ENCODE results near the gene MOB2.

The MOB2 gene

DNA sequence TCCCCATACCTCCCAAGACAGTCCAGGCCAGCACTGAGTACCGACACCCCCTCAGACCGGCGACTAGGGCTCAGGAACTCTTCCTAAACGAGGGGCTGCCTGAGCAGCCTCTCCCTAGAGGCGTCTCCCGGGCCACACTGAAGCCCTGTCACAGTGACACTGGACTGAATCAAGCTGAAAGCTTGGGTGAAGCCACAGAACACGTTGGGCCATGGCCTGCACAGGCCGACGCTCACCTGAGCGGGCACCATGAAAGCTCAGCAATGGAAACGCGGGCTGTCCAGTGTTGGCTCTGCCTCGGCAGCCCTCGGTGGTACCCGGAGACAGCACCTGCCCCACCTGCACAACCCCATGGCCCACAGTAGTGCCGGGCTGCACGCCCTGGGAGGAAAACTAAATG is 42.7 kb upstream of the MOB2 start:
- no peak for ATAC-seq (ENCODE audit: insufficient read depth, low read depth)
- no peak overlapping the region for H2AFZ ChIP-seq (ENCODE audit: low read depth, low read length)
- no peaks in the 10 kb centered on the region for H3K4me1 ChIP-seq (ENCODE audit: insufficient read depth, low read length)
- H3K9me3 ChIP-seq (ENCODE audit: insufficient read depth, low read length, severe bottlenecking): no peaks in the 10 kb centered on the region
- H4K20me1 ChIP-seq (ENCODE audit: insufficient read depth, low read length): peaks cover 87% of the 10 kb centered on the region
- peaks cover 95% of the 10 kb centered on the region for H3K79me2 ChIP-seq (ENCODE audit: insufficient read depth, low read length)
- no peaks in the 10 kb centered on the region for H3K27me3 ChIP-seq (ENCODE audit: insufficient read depth, low read length, poor library complexity)
- TF ChIP-seq, protein P1, sequence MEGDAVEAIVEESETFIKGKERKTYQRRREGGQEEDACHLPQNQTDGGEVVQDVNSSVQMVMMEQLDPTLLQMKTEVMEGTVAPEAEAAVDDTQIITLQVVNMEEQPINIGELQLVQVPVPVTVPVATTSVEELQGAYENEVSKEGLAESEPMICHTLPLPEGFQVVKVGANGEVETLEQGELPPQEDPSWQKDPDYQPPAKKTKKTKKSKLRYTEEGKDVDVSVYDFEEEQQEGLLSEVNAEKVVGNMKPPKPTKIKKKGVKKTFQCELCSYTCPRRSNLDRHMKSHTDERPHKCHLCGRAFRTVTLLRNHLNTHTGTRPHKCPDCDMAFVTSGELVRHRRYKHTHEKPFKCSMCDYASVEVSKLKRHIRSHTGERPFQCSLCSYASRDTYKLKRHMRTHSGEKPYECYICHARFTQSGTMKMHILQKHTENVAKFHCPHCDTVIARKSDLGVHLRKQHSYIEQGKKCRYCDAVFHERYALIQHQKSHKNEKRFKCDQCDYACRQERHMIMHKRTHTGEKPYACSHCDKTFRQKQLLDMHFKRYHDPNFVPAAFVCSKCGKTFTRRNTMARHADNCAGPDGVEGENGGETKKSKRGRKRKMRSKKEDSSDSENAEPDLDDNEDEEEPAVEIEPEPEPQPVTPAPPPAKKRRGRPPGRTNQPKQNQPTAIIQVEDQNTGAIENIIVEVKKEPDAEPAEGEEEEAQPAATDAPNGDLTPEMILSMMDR (IDR thresholded peaks at IDR 0.05; ENCODE audit: borderline replicate concordance, extremely low read depth, low read length, poor library complexity, severe bottlenecking): no peak
- no peak for TF ChIP-seq EZH2 (IDR thresholded peaks at IDR 0.05; ENCODE audit: borderline replicate concordance, low read depth, low read length, severe bottlenecking)
- no peak overlapping the region for H3K9ac ChIP-seq (ENCODE audit: low read depth, low read length)
- 0 out of 2 replicates have a peak, but pooled peaks cover 3% of the 10 kb centered on the region for H3K36me3 ChIP-seq (ENCODE audit: insufficient read depth, low read length)
- no peak for DNase-seq
- no peak overlapping the region for H3K27ac ChIP-seq (ENCODE audit: low read length)
- H3K4me3 ChIP-seq (ENCODE audit: low read depth in 1 of 2, low read length in 2 of 2): no peak overlapping the region
- no peak overlapping the region for H3K4me2 ChIP-seq (ENCODE audit: insufficient read depth, low read length)

- H3K27ac ChIP-seq (ENCODE audit: low read length): no peak overlapping the region
- H3K4me2 ChIP-seq (ENCODE audit: insufficient read depth, low read length): no peak overlapping the region
- no peak overlapping the region for H3K4me3 ChIP-seq (ENCODE audit: low read depth in 1 of 2, low read length in 2 of 2)
- 0 out of 2 replicates have a peak, but pooled peaks cover 3% of the 10 kb centered on the region for H3K36me3 ChIP-seq (ENCODE audit: insufficient read depth, low read length)
- peaks cover 90% of the 10 kb centered on the region for H4K20me1 ChIP-seq (ENCODE audit: insufficient read depth, low read length)
- no peaks in the 10 kb centered on the region for H3K4me1 ChIP-seq (ENCODE audit: insufficient read depth, low read length)
- peaks cover 96% of the 10 kb centered on the region for H3K79me2 ChIP-seq (ENCODE audit: insufficient read depth, low read length)
- no peaks in the 10 kb centered on the region for H3K27me3 ChIP-seq (ENCODE audit: insufficient read depth, low read length, poor library complexity)
- no peak for TF ChIP-seq EZH2 (IDR thresholded peaks at IDR 0.05; ENCODE audit: borderline replicate concordance, low read depth, low read length, severe bottlenecking)
- TF ChIP-seq, protein P1 (IDR thresholded peaks at IDR 0.05; ENCODE audit: borderline replicate concordance, extremely low read depth, low read length, poor library complexity, severe bottlenecking): no peak
- H2AFZ ChIP-seq (ENCODE audit: low read depth, low read length): no peak overlapping the region
- H3K9ac ChIP-seq (ENCODE audit: low read depth, low read length): no peak overlapping the region
- DNase-seq (no peak), ATAC-seq (ENCODE audit: insufficient read depth, low read depth) (no peak)
- no peaks in the 10 kb centered on the region for H3K9me3 ChIP-seq (ENCODE audit: insufficient read depth, low read length, severe bottlenecking)
These were observed 42.1 kb upstream of the MOB2 start for GRCh38 chr11:1528710-1529109.

DNA sequence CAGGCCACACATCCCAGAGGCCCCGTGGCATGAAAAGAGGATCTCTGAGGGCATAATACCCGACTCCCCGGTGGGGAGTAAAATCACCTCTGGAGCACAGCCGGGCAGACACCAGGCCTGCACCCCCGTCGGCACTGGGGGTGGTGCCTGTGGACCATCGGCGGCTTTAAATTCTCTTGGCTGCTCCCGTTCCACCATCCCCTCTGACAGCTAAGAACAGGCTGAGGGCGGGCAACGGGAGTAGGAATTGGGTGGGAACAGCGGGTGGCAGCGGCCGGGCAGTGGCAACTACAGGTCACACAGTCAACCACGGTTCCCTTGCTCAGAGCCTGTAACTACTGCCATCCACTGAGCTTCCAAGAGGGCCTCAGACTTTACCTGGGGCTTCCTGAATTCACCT is 40.2 kb upstream of the MOB2 start:
- peaks cover 82% of the 10 kb centered on the region for H4K20me1 ChIP-seq (ENCODE audit: insufficient read depth, low read length)
- H3K4me3 ChIP-seq (ENCODE audit: low read depth in 1 of 2, low read length in 2 of 2): no peak overlapping the region
- ATAC-seq (ENCODE audit: insufficient read depth, low read depth) (no peak), DNase-seq (no peak)
- H3K27ac ChIP-seq (ENCODE audit: low read length): no peak overlapping the region
- no peak overlapping the region for H3K4me2 ChIP-seq (ENCODE audit: insufficient read depth, low read length)
- H3K4me1 ChIP-seq (ENCODE audit: insufficient read depth, low read length): no peaks in the 10 kb centered on the region
- no peaks in the 10 kb centered on the region for H3K9me3 ChIP-seq (ENCODE audit: insufficient read depth, low read length, severe bottlenecking)
- peaks cover 95% of the 10 kb centered on the region for H3K79me2 ChIP-seq (ENCODE audit: insufficient read depth, low read length)
- H2AFZ ChIP-seq (ENCODE audit: low read depth, low read length): no peak overlapping the region
- no peak for TF ChIP-seq EZH2 (IDR thresholded peaks at IDR 0.05; ENCODE audit: borderline replicate concordance, low read depth, low read length, severe bottlenecking)
- TF ChIP-seq, protein P1 (IDR thresholded peaks at IDR 0.05; ENCODE audit: borderline replicate concordance, extremely low read depth, low read length, poor library complexity, severe bottlenecking): no peak
- H3K27me3 ChIP-seq (ENCODE audit: insufficient read depth, low read length, poor library complexity): no peaks in the 10 kb centered on the region
- H3K36me3 ChIP-seq (ENCODE audit: insufficient read depth, low read length): no peaks in the 10 kb centered on the region
- H3K9ac ChIP-seq (ENCODE audit: low read depth, low read length): no peak overlapping the region

DNA sequence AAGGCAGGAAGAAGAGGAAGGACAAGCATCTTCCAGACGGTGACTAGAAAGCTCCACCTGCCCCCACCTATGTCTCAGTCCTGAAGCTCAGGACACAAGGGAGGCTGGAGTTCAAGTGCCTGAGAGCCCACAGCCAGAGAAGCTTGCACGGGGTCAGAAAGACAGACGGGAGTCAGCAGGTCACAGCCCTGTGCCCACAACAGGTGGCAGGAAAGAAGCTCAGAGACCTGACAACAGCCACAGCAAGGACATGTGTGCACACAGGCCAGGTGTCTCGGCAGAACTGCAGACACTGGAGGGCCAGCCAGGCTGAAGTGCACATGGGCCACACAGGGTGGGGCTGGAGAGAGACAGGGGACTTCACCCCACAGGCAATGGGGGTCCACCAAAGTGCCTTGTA is 37.2 kb upstream of the MOB2 start:
- no peaks in the 10 kb centered on the region for H3K36me3 ChIP-seq (ENCODE audit: insufficient read depth, low read length)
- no peak overlapping the region for H3K9ac ChIP-seq (ENCODE audit: low read depth, low read length)
- peaks cover 95% of the 10 kb centered on the region for H3K79me2 ChIP-seq (ENCODE audit: insufficient read depth, low read length)
- DNase-seq (no peak), ATAC-seq (ENCODE audit: insufficient read depth, low read depth) (peak; percentile 44; the same call in 1 of the 3 replicates)
- no peak overlapping the region for H3K27ac ChIP-seq (ENCODE audit: low read length)
- no peaks in the 10 kb centered on the region for H3K4me1 ChIP-seq (ENCODE audit: insufficient read depth, low read length)
- H4K20me1 ChIP-seq (ENCODE audit: insufficient read depth, low read length): peaks cover 80% of the 10 kb centered on the region
- no peak for TF ChIP-seq EZH2 (IDR thresholded peaks at IDR 0.05; ENCODE audit: borderline replicate concordance, low read depth, low read length, severe bottlenecking)
- TF ChIP-seq, protein P1 (IDR thresholded peaks at IDR 0.05; ENCODE audit: borderline replicate concordance, extremely low read depth, low read length, poor library complexity, severe bottlenecking): no peak
- no peaks in the 10 kb centered on the region for H3K9me3 ChIP-seq (ENCODE audit: insufficient read depth, low read length, severe bottlenecking)
- no peak overlapping the region for H2AFZ ChIP-seq (ENCODE audit: low read depth, low read length)
- no peak overlapping the region for H3K4me2 ChIP-seq (ENCODE audit: insufficient read depth, low read length)
- H3K4me3 ChIP-seq (ENCODE audit: low read depth in 1 of 2, low read length in 2 of 2): no peak overlapping the region
- no peaks in the 10 kb centered on the region for H3K27me3 ChIP-seq (ENCODE audit: insufficient read depth, low read length, poor library complexity)

Data from DND-41 (cell line).